Epithelial cell of prostate (primary cell): Measurements from ENCODE around the gene SCRT2.
"Not testable (repeated sequence)": the region's sequence is repeated elsewhere in the genome, so short reads cannot be mapped to it uniquely, and the experiment has no call there.

Source experiments
- DNase-seq: peaks from one replicate; pipeline ENCODE4 v3.0.0-alpha.2; 2011; ENCODE audit warnings: low read depth, low spot score
- H3K27ac ChIP-seq: fragments of 450-650 bp; 2 replicates; pipeline ENCODE4 v1.5.1; 2017; ENCODE audit warnings: mild to moderate bottlenecking

The SCRT2 gene

DNA sequence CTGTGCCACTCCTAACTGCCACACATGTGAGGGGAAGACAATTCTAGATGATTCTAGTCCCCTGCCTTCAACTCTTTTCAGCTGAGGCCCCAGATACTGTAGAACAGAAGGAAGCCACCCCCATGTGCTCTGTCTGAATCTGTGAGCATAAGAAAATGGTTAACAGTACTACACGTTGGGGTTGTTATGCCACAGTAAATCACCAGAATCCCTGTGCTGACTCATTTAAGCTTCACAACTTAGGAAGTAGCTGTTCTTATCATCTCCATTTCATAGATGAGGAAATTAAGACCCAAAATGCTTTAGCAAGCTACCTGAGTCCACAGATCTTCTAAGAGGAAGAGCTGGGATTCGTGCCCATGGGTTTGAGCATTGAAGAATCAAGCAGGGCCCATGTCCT lies 27.4 kb upstream of the SCRT2 start:
- no peak for DNase-seq
- H3K27ac ChIP-seq = no peak overlapping the region

- H3K27ac ChIP-seq = no peak overlapping the region
- DNase-seq = no peak
Observed at GRCh38 chr20:701401-702129, 26.0 kb upstream of the SCRT2 start.

- no peak for DNase-seq
- H3K27ac ChIP-seq = no peak overlapping the region
Observed at GRCh38 chr20:699811-700338, 24.3 kb upstream of the SCRT2 start.

DNA sequence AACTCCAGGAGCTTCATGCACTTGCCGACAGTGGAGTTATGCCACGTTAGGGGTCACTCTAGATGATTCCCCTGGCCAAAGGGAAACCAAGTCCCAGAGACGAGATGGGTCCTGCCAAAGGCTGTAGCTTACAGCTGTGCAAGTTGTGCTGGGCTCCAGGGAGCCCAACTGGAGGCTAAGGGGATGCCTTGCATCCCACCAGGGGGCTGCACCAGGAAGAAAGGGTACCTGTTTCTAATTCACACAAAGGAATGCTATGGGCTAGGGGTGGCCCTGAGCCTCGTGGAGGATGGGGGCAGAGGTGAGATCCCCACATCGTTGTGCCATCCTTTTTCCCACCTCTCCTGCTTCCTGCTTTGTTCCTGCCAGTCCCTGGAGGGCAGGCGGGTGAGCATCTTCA lies 23.7 kb upstream of the SCRT2 start:
- no peak for DNase-seq
- no peak overlapping the region for H3K27ac ChIP-seq

DNA sequence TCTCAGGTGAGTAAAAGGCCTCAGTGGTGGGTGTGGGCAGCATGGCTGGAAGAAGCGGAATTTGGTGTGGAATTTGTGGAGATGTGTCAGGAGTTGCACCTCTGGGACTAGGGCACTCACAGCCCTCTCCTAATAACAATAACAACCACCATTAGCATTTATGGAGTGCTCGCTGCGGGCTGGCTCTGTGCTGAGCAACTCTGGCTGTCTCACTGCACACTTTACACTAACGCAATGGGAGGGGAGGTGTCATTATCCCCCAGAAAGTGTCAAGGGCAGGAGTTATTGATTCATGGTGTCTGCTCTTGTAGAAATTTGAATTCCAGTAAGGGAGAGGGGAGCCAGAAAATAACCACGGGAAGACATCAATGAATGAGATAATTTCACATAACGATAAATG lies 22.7 kb upstream of the SCRT2 start:
- no peak for DNase-seq
- H3K27ac ChIP-seq = no peak overlapping the region

- no peak for DNase-seq
- no peak overlapping the region for H3K27ac ChIP-seq
Observed at GRCh38 chr20:697826-698225, 22.2 kb upstream of the SCRT2 start.

DNA sequence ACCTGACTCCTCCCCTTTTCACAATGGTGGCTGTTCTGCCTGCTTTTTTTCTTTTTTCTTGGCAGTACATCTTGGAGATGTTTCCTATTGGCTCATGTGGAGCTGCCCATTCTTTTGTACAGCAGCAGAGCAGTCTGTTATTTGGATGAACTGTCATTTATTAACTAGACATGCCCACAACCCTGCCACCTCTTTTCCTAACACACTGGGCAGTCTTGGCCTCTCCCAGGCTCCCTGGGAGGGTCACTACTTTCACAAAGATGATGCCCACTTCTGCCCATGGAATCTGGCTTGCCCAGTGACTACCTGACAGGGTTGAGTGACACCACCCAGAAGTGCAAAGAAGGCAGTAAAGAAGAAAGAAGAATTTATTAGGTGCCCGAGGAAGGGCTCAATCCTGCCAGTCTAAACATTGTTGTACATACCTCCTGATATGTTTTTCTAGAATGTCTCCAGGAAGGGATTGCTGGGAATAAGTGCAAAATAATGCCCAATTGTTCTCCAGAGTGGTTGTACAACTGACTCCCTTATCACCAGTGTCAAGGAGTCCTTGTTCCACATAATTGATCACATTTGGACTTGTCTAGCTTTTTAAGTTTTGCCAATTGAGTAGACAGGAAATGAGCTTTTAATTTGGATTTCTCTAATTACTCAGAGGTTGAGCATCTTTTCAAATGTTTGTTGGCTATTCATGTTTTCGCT lies 19.7 kb upstream of the SCRT2 start:
- H3K27ac ChIP-seq = no peak overlapping the region
- no peak for DNase-seq

DNA sequence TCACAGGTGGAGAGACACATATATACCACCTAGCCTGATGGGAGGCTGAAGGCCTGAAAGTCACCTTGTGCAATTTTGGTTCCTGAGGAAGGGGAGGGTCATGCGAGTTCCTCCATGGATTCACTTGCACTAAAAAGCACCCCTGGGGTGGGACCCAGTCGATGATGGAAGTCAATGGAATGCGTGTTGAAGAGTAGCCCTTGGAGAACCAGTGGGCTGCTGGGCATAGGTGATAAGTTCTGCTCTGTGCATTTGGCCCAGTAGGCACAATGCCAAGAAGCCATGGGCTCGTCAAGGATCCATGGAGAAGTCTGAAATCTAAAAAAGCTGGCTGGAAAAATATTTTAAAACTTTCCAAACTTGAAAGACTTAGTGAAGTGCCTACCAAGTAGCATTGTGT lies 18.9 kb upstream of the SCRT2 start:
- no peak for DNase-seq
- no peak overlapping the region for H3K27ac ChIP-seq

GRCh38 chr20:693786-694185 lies 18.2 kb upstream of the SCRT2 start:
- not testable (repeated sequence) for DNase-seq, H3K27ac ChIP-seq

DNA sequence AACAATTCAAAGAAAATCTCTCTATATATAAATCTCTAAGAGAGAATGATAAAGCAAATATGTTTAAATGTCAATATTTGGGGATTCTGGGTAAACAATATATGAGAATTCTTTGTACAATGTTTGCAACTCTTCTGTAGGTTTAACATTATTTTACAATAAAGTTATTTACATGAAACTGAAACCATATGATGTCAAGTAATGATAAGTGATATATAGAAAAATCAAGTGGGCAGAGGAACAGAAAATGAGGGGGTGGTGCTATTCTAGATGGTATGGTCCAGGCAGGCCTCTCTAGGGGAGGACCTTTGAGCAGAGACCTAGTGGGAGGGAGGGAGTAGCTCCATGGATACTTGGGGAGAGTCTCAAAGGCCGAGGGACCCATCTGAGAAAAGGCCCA lies 16.4 kb upstream of the SCRT2 start:
- no peak overlapping the region for H3K27ac ChIP-seq
- no peak for DNase-seq

- DNase-seq = no peak
- no peak overlapping the region for H3K27ac ChIP-seq
Observed at GRCh38 chr20:689947-690346, 14.3 kb upstream of the SCRT2 start.

GRCh38 chr20:689348-689747 lies 13.7 kb upstream of the SCRT2 start:
- H3K27ac ChIP-seq = no peak overlapping the region
- DNase-seq = no peak

GRCh38 chr20:688809-689212 lies 13.2 kb upstream of the SCRT2 start:
- no peak for DNase-seq
- no peak overlapping the region for H3K27ac ChIP-seq

GRCh38 chr20:687468-688203 lies 12.0 kb upstream of the SCRT2 start:
- H3K27ac ChIP-seq = no peak overlapping the region
- no peak for DNase-seq

DNA sequence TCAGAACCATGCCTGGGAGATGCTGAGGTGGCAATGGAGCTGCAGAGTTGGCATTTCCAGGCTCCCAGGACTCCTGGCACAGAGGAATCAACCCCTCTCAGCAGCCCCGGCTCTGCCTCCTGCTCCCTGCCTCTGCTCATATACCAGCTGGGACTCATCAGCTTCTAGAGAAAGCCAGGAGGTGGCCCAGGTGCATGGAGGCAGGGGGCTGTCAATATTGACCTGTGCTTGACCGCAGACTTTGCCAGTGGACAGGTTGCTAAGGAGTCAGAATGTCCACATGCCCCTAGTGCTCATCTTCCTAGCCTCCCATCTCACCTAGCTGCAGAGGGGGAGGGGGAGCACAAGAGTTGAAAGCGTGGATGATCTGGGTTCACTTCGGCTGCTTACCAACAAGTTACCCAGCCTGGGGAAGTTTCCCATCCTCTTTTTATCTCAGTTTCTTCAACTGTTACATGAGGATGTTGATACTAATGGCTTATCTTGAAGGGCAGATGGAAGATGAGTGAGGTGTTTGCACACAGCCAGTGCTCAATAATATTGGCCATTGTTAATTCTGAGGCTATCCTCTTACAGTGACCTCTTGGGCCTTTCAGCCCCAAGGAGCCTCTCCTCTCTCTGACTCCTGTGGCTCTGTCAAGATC lies 9.2 kb upstream of the SCRT2 start:
- no peak overlapping the region for H3K27ac ChIP-seq
- no peak for DNase-seq

DNA sequence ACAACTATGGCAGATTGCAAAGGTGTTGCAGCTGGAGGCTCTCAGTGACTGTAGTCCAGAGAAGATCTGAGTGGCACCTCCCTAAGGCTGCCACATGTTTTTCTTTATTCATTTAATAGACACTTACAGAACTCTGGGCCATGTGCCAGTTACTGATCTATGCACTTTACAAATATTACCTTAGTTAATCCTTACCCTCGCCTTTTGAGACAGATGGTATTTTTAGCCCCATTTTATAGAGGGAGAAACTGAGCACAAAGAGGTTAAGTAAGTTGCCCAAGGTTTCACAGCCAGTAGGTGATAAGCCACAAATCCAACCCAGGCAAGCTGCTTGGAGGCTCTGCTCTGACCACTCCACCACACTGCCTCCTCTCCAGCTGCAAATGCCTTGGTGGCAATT lies 6.5 kb upstream of the SCRT2 start:
- H3K27ac ChIP-seq = no peak overlapping the region
- DNase-seq = no peak

DNA sequence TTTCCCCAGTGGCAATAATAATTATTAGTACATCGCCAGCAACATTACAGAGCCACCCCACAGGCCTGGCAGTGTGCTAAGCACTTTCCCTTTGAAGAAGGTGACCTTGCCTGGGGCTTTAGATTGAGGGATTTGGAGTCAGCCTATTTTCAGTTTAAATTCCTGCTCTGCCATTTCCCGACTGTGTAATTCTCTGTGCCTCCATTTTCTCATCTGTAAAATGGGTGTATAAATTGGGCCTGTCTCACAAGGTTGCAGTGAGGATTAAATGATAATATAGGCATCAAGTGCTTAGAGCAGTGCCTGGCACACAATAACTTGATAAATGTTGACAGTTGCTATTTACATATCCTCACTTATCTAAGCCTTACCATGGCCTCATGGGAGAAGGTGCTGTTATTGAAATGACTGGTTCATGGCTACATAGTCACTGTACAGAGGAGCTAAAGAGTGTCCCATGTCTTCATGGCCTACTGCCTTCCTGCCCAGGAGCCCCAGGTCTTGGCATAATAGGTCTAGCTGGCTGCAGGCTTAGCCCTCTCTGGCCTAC lies 5.1 kb upstream of the SCRT2 start:
- DNase-seq = no peak
- H3K27ac ChIP-seq = no peak overlapping the region

GRCh38 chr20:677957-678356 lies 2.4 kb upstream of the SCRT2 start:
- no peak overlapping the region for H3K27ac ChIP-seq
- DNase-seq = no peak

- no peak overlapping the region for H3K27ac ChIP-seq
- DNase-seq = no peak
Observed at GRCh38 chr20:676967-677366, 1.4 kb upstream of the SCRT2 start.

- no peak for DNase-seq
- no peak overlapping the region for H3K27ac ChIP-seq
Observed at GRCh38 chr20:676315-676937, 824 bp upstream of the SCRT2 start.
